ENCODE measurements around the gene LPCAT1. TPM values are rescaled to one million over a fixed set of nuclear protein-coding genes. Genes with fewer than 3 reads are reported as not detected.
"Not testable (repeated sequence)": the region's sequence is repeated elsewhere in the genome, so short reads cannot be mapped to it uniquely, and the experiment has no call there.

The LPCAT1 gene
- total and polyA plus RNA-seq, 2 donors (not counting 3 experiments of a cell fraction or from before 2014, with no cell fraction given): 28.9 to 57.2 TPM

DNA sequence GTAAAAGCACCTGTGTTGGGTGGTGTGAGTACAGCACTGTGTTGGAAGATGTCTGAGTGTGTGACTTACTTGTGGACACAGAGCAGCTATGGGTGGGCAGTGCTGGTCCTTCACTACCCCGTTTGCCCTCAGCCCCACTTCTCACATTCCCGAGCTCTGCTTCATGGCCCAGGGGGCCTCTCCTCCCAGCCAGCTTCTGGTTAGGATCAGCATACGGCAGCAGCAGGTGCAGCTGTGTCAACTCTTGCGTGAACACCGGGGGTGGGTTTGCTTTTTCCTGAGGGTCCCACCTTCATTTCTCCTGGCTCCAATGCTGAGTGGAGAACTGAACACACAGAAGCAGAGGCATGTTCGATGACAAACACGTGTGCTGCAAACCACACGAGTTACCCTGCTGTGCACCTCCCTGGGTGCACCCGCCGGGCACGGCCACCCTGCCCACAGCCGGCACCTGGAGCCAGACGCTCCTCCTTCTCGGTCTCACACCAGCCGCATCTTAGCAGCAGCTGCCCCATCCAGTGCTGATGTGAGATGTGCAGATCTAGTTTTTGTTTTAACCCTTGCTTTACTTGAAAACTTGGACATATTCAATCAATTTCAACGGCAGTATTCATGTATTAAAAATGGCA is 63.6 kb downstream of the LPCAT1 start:
- Histone ChIP-seq H3K36me3 (ENCODE audit: control insufficient read depth in 2 of 2, extremely low read depth in 1 of 2, insufficient read depth in 2 of 2, low read length in 2 of 2) (peaks cover 0 to 5% of the 10 kb centered on the region in 2 experiments), H3K9ac (replicated peaks; ENCODE audit: extremely low read depth, insufficient read depth, low read length) (no peak overlapping the region), H2AFZ (ENCODE audit: low read depth, low read length) (no peak overlapping the region), H3K9me1 (replicated peaks; ENCODE audit: control insufficient read depth, extremely low read depth, insufficient read depth, low read length) (no peaks in the 10 kb centered on the region), H3K27me3 (ENCODE audit: control insufficient read depth in 2 of 2, insufficient read depth in 2 of 2, low read length in 2 of 2) (no peaks in the 10 kb centered on the region), H3K27ac (ENCODE audit: insufficient read depth, low read depth, low read length) (no peak overlapping the region), H3K4me2 (ENCODE audit: insufficient read depth, low read length) (no peak overlapping the region), H4K20me1 (replicated peaks; ENCODE audit: control insufficient read depth, extremely low read depth, insufficient read depth, low read length) (no peaks in the 10 kb centered on the region), H3K4me3 (replicated peaks in 1 of 3; ENCODE audit: insufficient read depth in 1 of 3, low read depth in 1 of 3, low read length in 3 of 3) (no peak overlapping the region), H3K79me2 (ENCODE audit: control insufficient read depth, insufficient read depth, low read length) (no peaks in the 10 kb centered on the region), H3K4me1 (ENCODE audit: control insufficient read depth, extremely low read depth, insufficient read depth, low read length) (no peaks in the 10 kb centered on the region), H3K9me3 (replicated peaks; ENCODE audit: control insufficient read depth, insufficient read depth, low read length) (peaks cover 5% of the 10 kb centered on the region)
- no TSS peak for BruUV-seq (replicated peaks)
- ChIA-PET CTCF (no interaction called here), POLR2A (no interaction called here)
- TF ChIP-seq POLR2A (IDR thresholded peaks at IDR 0.05; ENCODE audit: low read depth, low read length) (no peak), FOS (IDR thresholded peaks at IDR 0.05; ENCODE audit: borderline replicate concordance, insufficient read depth, low read length) (no peak), MYC (IDR thresholded peaks at IDR 0.05; ENCODE audit: low read depth, low read length) (no peak), EZH2 (IDR thresholded peaks at IDR 0.05; ENCODE audit: borderline replicate concordance, low read depth, low read length, severe bottlenecking) (no peak), GATA2 (IDR thresholded peaks at IDR 0.05; ENCODE audit: insufficient read depth, insufficient read length, low read depth, low read length) (no peak), POLR2AphosphoS5 (IDR thresholded peaks at IDR 0.05; ENCODE audit: insufficient read depth, low read depth, low read length) (no peak), JUN (IDR thresholded peaks at IDR 0.05; ENCODE audit: borderline replicate concordance, insufficient read depth, insufficient read length, low read depth) (no peak)
- TF ChIP-seq, protein P1, sequence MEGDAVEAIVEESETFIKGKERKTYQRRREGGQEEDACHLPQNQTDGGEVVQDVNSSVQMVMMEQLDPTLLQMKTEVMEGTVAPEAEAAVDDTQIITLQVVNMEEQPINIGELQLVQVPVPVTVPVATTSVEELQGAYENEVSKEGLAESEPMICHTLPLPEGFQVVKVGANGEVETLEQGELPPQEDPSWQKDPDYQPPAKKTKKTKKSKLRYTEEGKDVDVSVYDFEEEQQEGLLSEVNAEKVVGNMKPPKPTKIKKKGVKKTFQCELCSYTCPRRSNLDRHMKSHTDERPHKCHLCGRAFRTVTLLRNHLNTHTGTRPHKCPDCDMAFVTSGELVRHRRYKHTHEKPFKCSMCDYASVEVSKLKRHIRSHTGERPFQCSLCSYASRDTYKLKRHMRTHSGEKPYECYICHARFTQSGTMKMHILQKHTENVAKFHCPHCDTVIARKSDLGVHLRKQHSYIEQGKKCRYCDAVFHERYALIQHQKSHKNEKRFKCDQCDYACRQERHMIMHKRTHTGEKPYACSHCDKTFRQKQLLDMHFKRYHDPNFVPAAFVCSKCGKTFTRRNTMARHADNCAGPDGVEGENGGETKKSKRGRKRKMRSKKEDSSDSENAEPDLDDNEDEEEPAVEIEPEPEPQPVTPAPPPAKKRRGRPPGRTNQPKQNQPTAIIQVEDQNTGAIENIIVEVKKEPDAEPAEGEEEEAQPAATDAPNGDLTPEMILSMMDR (IDR thresholded peaks at IDR 0.05; ENCODE audit: extremely low read depth in 1 of 2, insufficient read depth in 1 of 2, low read depth in 1 of 2, low read length in 2 of 2): no peak
- TF ChIP-seq, protein P2, sequence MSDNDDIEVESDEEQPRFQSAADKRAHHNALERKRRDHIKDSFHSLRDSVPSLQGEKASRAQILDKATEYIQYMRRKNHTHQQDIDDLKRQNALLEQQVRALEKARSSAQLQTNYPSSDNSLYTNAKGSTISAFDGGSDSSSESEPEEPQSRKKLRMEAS (IDR thresholded peaks at IDR 0.05; ENCODE audit: insufficient read depth, insufficient read length): no peak
- DNase-seq (ENCODE audit: low read depth, low spot score) (no peak), FAIRE-seq (no peak)
- intact Hi-C loops (cut with micrococcal nuclease) (no loop called here), dilution Hi-C loops (cut with MboI; ENCODE audit: extremely low pct_ligation_motif_present, low sequenced_read_pairs) (no loop called here)

DNA sequence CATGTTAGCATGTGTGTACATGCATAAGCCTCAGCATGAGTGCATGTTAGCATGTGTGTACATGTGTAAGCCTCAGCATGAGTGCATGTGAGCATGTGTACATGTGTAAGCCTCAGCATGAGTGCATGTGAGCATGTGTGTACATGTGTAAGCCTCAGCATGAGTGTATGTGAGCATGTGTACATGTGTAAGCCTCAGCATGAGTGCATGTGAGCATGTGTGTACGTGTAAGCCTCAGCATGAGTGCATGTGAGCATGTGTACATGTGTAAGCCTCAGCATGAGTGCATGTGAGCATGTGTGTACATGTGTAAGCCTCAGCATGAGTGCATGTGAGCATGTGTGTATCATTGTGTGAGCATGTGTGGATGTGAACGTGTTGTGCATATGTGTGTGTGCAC is 64.3 kb downstream of the LPCAT1 start:
- BruUV-seq (replicated peaks); H3K36me3 ChIP-seq (ENCODE audit: control insufficient read depth in 2 of 2, extremely low read depth in 1 of 2, insufficient read depth in 2 of 2, low read length in 2 of 2); H3K4me2 ChIP-seq (ENCODE audit: insufficient read depth, low read length); H3K4me1 ChIP-seq (ENCODE audit: control insufficient read depth, extremely low read depth, insufficient read depth, low read length); intact Hi-C loops (cut with micrococcal nuclease); H4K20me1 ChIP-seq (replicated peaks; ENCODE audit: control insufficient read depth, extremely low read depth, insufficient read depth, low read length); POLR2A ChIA-PET; H3K9me3 ChIP-seq (replicated peaks; ENCODE audit: control insufficient read depth, insufficient read depth, low read length); DNase-seq (ENCODE audit: low read depth, low spot score); H3K9me1 ChIP-seq (replicated peaks; ENCODE audit: control insufficient read depth, extremely low read depth, insufficient read depth, low read length); H3K4me3 ChIP-seq (replicated peaks in 1 of 3; ENCODE audit: insufficient read depth in 1 of 3, low read depth in 1 of 3, low read length in 3 of 3); CTCF ChIA-PET; H3K27me3 ChIP-seq (ENCODE audit: control insufficient read depth in 2 of 2, insufficient read depth in 2 of 2, low read length in 2 of 2); dilution Hi-C loops (cut with MboI; ENCODE audit: extremely low pct_ligation_motif_present, low sequenced_read_pairs); H3K27ac ChIP-seq (ENCODE audit: insufficient read depth, low read depth, low read length); H3K9ac ChIP-seq (replicated peaks; ENCODE audit: extremely low read depth, insufficient read depth, low read length); H3K79me2 ChIP-seq (ENCODE audit: control insufficient read depth, insufficient read depth, low read length); H2AFZ ChIP-seq (ENCODE audit: low read depth, low read length); FAIRE-seq: not testable (repeated sequence)
